Heart right ventricle (tissue), 16 donors: ENCODE measurements around the gene SAG. TPM values are rescaled to one million over a fixed set of nuclear protein-coding genes. Genes with fewer than 3 reads are reported as not detected.

Source experiments
- ATAC-seq, 8 donors: fragments of 200-7000 bp; cut with Tn5 transposase; one replicate each; pipeline ENCODE4 v1.9.1; 2020; ENCODE audit warnings: mild to moderate bottlenecking in 8 of 8, moderate library complexity in 8 of 8, moderate number of reproducible peaks in 1 of 8
- DNase-seq, 2 donors: peaks; one replicate each; pipeline ENCODE4 v3.0.0-alpha.2; 2020
- H3K27ac ChIP-seq, 10 donors: fragments of 200-600 bp; sonication (generic) in 2 of 10; one replicate each; pipeline versions ENCODE4 v1.5.0 to v1.8.0; 2020 to 2022; ENCODE audit warnings: mild to moderate bottlenecking in 3 of 10
- H3K27me3 ChIP-seq, 7 donors: fragments of 200-600 bp; one replicate each; pipeline ENCODE4 v1.8.0; 2021 to 2022; ENCODE audit warnings: mild to moderate bottlenecking in 2 of 7
- H3K36me3 ChIP-seq, 9 donors: fragments of 200-600 bp; sonication (generic) in 1 of 9; one replicate each; pipeline versions ENCODE4 v1.5.0 to v1.8.0; 2020 to 2022; ENCODE audit warnings: mild to moderate bottlenecking in 2 of 9
- H3K4me1 ChIP-seq, 9 donors: fragments of 200-600 bp; sonication (generic) in 1 of 9; one replicate each; pipeline versions ENCODE4 v1.5.0 to v1.8.0; 2020 to 2022; ENCODE audit warnings: mild to moderate bottlenecking in 4 of 9
- H3K4me3 ChIP-seq, 10 donors: fragments of 200-600 bp; sonication (generic) in 2 of 10; one replicate each; pipeline versions ENCODE4 v1.5.0 to v1.8.0; 2020 to 2022; ENCODE audit warnings: mild to moderate bottlenecking in 7 of 10, moderate library complexity in 2 of 10
- H3K9me3 ChIP-seq, 11 donors: fragments of 200-600 bp in 10 of 11; sonication (generic) in 2 of 11; one replicate each; pipeline versions ENCODE4 v1.5.0 to v1.8.0; 2013 to 2022; ENCODE audit warnings: mild to moderate bottlenecking in 2 of 11, control low read depth in 1 of 11, moderate library complexity in 1 of 11
- CTCF ChIP-seq, 9 donors: fragments of 200-600 bp; sonication (generic) in 2 of 9; IDR thresholded peaks; one replicate each; pipeline versions ENCODE4 v1.5.0 to v1.8.0; 2021 to 2022; ENCODE audit warnings: antibody characterized with exemption in 9 of 9, mild to moderate bottlenecking in 5 of 9, moderate library complexity in 1 of 9
- WGBS, 2 donors: extraction: QIAGEN DNeasy Blood & Tissue Kit; methylation state at CpG; one replicate each; pipeline ENCODE4 v1.1.7; 2013; ENCODE audit warnings: inconsistent platforms in 1 of 2; 5-methylcytosine and 5-hydroxymethylcytosine counted together
- intact Hi-C, 10 donors: fragments of 100-400 bp; cut with DNase I; formaldehyde crosslinking; loops; one replicate each; pipeline versions ENCODE4 v1.11.1 to v1.14.2; 2022
- polyA plus RNA-seq, 2 donors: library from polyadenylated mRNA; stranded (reverse); fragments of 200-250 nt; gene quantifications; one replicate each; pipeline ENCODE4 v1.2.3, GENCODE V29; 2013
- total RNA-seq, 10 donors: library from RNA; stranded (reverse); fragmentation: NEBNext Ultra II Directional in 3 of 10; extraction: Animal tissue kit (Norgen Biotek cat#: 25700) in 3 of 10; gene quantifications; one replicate each; pipeline versions ENCODE4 v1.2.1 to v1.2.4, GENCODE V29; 2021 to 2023
- donor health status: Arrhythmogenic right ventricular cardiomyopathy.
- donor health status: ischemic (EF 13 %, LVEDD 7.1; RV severe dilation, severe dysfunction).
- donor health status: healthy with polysubstance abuse.
- donor health status: DM: no; HTN: yes; CAD: no.
- donor health status: DM: no; HTN: no; CAD: no.
- donor health status: ischemic (EF 25% LVEDD 6.9; RV normal size, moderate dysfunction).
- donor health status: ischemic (EF 25% LVEDD 5.7; RV mildly dilated, moderate dysfunction).
- donor health status: healthy.
- donor health status: DM: yes; HTN: yes; CAD: no.
- donor health status: Ischemic cardiomyopathy.
- donor health status: ischemic (EF 35%, LVEDD 5.7; RV mildly dilated, moderate dysfunction).
- donor health status: nonischemic (EF 11% LVEDD 7.7; RV severe dilation, severe dysfunction).
- donor health status: DM: yes; HTN: yes; CAD: no.
- donor health status: PGD.
- donor health status: ischemic (EF 29% LVEDD 5.4; RV normal size, mild dysfunction).
- donor health status: nonischemic (EF 23%, LVEDD 6.1; RV moderate dilation, normal function).

The SAG gene
- total and polyA plus RNA-seq, 12 donors: not detected

GRCh38 chr2:233301248-233301647 lies 6.4 kb upstream of the SAG start:
- intact Hi-C loops: no loop called here
- 91% methylated on average over 2 of the region's 2 CpGs for WGBS, 2 donors
- no peak for ATAC-seq

GRCh38 chr2:233301811-233302210 lies 5.8 kb upstream of the SAG start:
- H3K27me3 ChIP-seq: no peaks in the 10 kb centered on the region
- no peak overlapping the region for H3K4me3 ChIP-seq
- H3K36me3 ChIP-seq: no peaks in the 10 kb centered on the region
- 61 to 69% methylated on average over 6 of the region's 6 CpGs for WGBS, 2 donors
- intact Hi-C loops: no loop called here
- DNase-seq (no peak), ATAC-seq (no peak)
- H3K27ac ChIP-seq: no peak overlapping the region
- no peaks in the 10 kb centered on the region for H3K9me3 ChIP-seq
- no peaks in the 10 kb centered on the region for H3K4me1 ChIP-seq
- no peak for TF ChIP-seq CTCF (IDR thresholded peaks at IDR 0.05)

More at GRCh38 chr2:233301248-233301647, 6.4 kb upstream of the SAG start:
- Histone ChIP-seq H3K4me3 (no peak overlapping the region), H3K4me1 (no peaks in the 10 kb centered on the region), H3K9me3 (no peaks in the 10 kb centered on the region), H3K27ac (no peak overlapping the region), H3K27me3 (no peaks in the 10 kb centered on the region), H3K36me3 (peaks cover 0 to 2% (median 0%) of the 10 kb centered on the region in 9 donors)
- no peak for DNase-seq
- no peak for TF ChIP-seq CTCF (IDR thresholded peaks at IDR 0.05)

- Histone ChIP-seq H3K4me1 (no peaks in the 10 kb centered on the region), H3K27me3 (no peaks in the 10 kb centered on the region), H3K27ac (no peak overlapping the region), H3K36me3 (no peaks in the 10 kb centered on the region), H3K9me3 (no peaks in the 10 kb centered on the region), H3K4me3 (no peak overlapping the region)
- intact Hi-C loops: no loop called here
- WGBS, 2 donors: 88 to 90% methylated on average over 3 of the region's 3 CpGs
- ATAC-seq (no peak), DNase-seq (no peak)
- TF ChIP-seq CTCF (IDR thresholded peaks at IDR 0.05): no peak
Measured at GRCh38 chr2:233303252-233303651, 4.4 kb upstream of the SAG start.

- no peak for DNase-seq
- TF ChIP-seq CTCF (IDR thresholded peaks at IDR 0.05): no peak
- intact Hi-C loops: no loop called here
- ATAC-seq: no peak
- no peak overlapping the region for H3K4me3 ChIP-seq
- H3K27ac ChIP-seq: no peak overlapping the region
- no peaks in the 10 kb centered on the region for H3K36me3 ChIP-seq
- 86 to 89% methylated on average over 11 of the region's 11 CpGs for WGBS, 2 donors
- no peaks in the 10 kb centered on the region for H3K9me3 ChIP-seq
- H3K4me1 ChIP-seq: no peaks in the 10 kb centered on the region
- no peaks in the 10 kb centered on the region for H3K27me3 ChIP-seq
Measured at GRCh38 chr2:233311241-233311926, 3.8 kb downstream of the SAG start.
